SK-MEL-5 (cell line): ENCODE data around the gene ZNF655. TPM values are rescaled to one million over a fixed set of nuclear protein-coding genes. Genes with fewer than 3 reads are reported as not detected.
A peak's percentile ranks its signal among the peaks of the same experiment; 100 is the strongest.
"Not testable (repeated sequence)": the region's sequence is repeated elsewhere in the genome, so short reads cannot be mapped to it uniquely, and the experiment has no call there.

Experiments
- DNase-seq: peaks from one replicate; pipeline ENCODE4 v3.0.0-alpha.2; 2016; ENCODE audit warnings: low read depth, low spot score
- in situ Hi-C: cut with HindIII; loops from 2 replicates; pipeline ENCODE4 v1.10.0; 2016; ENCODE audit warnings: low sequenced_read_pairs, high pct_unique_total_duplicates, low pct_unique_long_range_greater_than_20kb
- polyA plus RNA-seq, 2 experiments: library from polyadenylated mRNA; depleted of rRNA; stranded (reverse); fragments of >200 nt; gene quantifications; 2 replicates each; pipeline ENCODE4 v1.2.3, GENCODE V29; 2015
- total RNA-seq: library from RNA; depleted of rRNA; stranded (reverse); fragments of >200 nt; shearing (Covaris generic); gene quantifications from 2 replicates; pipeline ENCODE4 v1.2.3, GENCODE V29; 2014; rRNA removed

The ZNF655 gene, protein sequence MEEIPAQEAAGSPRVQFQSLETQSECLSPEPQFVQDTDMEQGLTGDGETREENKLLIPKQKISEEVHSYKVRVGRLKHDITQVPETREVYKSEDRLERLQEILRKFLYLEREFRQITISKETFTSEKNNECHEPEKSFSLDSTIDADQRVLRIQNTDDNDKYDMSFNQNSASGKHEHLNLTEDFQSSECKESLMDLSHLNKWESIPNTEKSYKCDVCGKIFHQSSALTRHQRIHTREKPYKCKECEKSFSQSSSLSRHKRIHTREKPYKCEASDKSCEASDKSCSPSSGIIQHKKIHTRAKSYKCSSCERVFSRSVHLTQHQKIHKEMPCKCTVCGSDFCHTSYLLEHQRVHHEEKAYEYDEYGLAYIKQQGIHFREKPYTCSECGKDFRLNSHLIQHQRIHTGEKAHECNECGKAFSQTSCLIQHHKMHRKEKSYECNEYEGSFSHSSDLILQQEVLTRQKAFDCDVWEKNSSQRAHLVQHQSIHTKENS
- 105 and 110 TPM in 2 replicates for total RNA-seq
- polyA plus RNA-seq (2015; cell fraction: cytosol; rRNA removed) = 98.1 and 101 TPM in 2 replicates
- polyA plus RNA-seq (2015; cell fraction: nucleus; rRNA removed) = 410 and 448 TPM in 2 replicates

DNA sequence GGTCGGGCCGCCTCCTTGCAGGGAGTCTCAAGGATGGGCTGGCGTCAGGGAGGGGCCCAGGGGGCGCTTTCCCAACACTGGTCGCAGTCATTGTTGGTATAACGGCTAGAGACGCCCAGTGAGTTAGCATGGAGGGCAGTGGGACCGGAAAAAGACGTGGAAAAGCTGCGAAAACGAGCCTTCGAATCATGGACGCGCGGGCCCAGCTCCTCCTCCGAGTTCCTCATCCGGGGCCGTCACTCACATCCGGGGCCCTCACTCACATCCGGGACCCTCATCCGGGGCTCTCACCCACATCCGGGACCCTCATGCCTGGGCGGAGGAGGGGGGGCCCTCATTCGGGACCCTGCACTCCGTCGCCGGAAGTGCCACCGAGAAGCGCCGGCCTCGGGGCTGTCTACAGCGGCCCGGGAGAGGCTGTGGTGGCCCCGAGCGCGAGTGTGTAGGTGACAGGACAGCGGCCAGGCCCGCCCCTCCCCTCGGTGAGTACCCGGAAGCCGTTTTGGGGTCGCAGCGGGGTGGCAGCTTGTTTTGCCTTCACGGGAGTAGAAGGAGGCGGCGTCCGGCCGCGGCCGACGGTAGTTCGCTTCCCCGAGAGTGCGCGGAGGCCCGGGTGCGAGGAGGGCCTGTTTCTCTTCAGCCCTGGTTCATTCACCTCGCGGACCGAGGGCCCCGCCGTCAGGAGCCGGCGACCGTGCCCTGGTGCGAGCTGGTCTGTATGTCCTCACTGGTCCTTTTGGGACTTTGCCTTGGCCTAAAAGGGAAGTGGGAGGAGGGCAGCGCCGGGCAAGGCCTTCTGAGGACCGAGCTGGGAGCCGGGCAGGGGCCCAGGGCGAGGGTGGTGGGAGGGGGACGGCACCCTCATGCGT, at the start of gene ZNF655:
Gene ZNF655, plus strand, starts transcription at position 337 of the 869 bp plus-strand sequence. CDS start 1,918 bp downstream, outside the sequence.
- in situ Hi-C loops = no loop called here
- DNase-seq = peak; percentile 96

DNA sequence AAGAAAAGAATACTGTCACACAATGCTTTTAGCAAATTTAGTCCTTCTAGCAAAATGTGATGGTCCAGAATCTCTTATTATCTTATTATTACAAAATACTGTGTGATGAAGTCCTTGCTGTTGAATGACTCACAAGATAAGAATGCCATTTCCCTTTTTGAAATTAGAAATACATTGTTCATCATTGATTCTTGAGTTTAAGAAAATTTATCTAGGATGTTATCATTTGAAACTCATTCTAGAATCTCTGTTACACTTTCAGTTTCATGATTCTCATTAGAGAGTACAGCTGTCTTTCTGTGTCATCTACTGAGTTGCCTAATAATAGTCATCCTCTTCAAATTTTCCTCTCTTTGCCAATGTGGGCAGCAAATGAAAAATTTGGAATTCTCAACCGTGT, 44.4 kb upstream of the ZNF655 start:
- in situ Hi-C loops = no loop called here
- DNase-seq = no peak

DNA sequence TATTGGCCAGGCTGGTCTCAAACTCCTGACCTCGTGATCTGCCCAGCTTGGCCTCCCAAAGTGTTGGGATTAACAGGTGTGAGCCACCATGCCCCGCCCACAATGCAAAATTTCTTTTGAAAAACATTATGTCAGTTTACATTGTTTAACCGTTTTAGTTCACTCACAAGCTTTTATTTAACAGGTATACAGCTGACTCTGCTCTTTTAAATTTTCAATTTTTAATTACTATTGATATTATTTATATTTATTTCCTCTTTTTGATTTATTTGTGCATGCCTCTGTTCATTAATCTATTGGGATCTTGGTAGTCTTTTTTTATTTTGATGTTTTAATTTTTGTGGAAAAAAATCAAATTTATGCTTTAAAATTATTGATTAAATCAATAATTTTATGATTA, 37.0 kb upstream of the ZNF655 start:
- in situ Hi-C loops = no loop called here
- no peak for DNase-seq

DNA sequence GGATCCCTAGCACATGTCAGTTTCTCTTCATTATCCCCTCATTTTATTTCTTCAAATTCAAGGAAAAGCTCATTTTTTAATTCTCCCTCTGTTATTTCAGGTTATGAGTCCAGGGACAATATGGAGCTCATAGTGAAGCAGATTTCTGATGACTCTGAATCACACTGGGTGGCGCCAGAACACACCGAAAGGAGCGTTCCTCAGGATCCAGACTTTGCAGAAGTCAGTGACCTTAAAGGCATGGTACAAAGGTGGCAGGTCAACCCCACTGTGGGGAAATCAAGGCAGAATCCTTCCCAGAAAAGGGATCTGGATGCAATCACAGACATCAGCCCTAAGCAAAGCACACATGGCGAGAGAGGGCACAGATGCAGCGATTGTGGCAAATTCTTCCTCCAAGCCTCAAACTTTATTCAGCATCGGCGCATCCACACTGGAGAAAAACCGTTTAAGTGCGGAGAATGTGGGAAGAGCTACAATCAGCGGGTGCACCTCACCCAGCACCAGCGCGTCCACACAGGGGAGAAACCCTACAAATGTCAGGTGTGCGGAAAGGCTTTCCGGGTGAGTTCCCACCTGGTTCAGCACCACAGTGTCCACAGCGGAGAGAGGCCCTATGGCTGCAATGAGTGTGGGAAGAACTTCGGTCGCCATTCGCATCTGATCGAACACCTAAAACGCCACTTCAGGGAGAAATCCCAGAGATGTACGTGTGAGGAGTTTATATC, 32.6 kb upstream of the ZNF655 start:
- in situ Hi-C loops = no loop called here
- peak; percentile 47 for DNase-seq

DNA sequence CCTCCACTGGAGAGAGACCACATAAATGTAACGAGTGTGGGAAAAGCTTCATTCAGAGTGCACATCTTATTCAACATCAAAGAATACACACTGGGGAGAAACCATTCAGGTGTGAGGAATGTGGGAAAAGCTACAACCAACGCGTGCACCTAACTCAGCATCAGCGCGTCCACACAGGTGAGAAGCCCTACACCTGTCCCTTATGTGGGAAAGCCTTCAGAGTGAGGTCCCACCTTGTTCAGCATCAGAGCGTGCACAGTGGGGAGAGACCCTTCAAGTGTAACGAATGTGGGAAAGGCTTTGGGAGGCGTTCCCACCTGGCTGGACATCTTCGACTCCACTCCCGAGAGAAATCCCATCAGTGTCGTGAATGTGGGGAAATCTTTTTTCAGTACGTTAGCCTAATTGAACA, 27.1 kb upstream of the ZNF655 start:
- in situ Hi-C loops = no loop called here
- no peak for DNase-seq

DNA sequence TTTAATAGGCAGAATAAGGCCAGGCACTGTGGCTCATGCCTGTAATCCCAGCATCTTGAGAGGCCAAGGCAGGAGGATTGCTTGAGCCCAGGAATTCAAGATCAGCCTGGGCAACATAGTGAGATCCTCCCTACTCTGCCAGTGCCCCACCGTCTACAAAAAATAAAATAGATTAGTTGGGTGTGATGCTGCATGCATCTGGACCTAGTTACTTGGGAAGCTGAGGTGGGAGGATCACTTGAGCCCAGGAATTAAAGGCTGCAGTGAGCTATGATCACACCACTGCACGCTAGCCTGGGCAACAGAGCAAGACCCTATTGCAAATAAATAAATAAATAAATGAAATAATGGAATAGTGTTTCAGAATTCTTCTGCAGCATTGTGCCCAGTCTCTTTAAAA, 22.8 kb upstream of the ZNF655 start:
- no peak for DNase-seq
- in situ Hi-C loops = no loop called here

DNA sequence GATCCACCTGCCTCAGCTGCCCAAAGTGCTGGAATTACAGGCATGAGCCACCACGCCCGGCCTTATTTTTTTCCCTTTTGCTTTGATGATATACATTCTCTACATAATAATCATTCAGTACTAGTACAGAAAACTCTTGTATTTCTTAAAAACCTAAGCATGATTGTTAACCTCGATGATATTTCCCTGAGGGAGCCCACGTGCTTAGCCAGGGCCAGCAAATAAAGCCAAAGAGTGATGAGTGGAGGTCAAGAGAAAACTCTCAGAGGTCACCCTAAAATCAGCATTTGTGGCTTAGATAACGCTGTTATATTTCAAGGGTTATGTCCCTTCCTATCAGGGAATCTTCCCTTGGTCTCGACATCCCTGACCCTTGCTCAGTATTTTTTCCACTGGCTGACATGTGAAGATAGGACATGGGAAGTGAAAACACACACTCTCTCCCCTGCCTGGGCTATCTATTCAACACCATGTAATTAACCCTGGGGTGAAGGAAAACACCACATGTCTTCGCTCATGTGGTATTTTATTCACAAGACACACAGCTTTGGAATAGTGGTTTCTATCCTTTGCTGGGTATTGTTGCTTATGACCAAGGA, 19.1 kb upstream of the ZNF655 start:
- no peak for DNase-seq
- in situ Hi-C loops = no loop called here

DNA sequence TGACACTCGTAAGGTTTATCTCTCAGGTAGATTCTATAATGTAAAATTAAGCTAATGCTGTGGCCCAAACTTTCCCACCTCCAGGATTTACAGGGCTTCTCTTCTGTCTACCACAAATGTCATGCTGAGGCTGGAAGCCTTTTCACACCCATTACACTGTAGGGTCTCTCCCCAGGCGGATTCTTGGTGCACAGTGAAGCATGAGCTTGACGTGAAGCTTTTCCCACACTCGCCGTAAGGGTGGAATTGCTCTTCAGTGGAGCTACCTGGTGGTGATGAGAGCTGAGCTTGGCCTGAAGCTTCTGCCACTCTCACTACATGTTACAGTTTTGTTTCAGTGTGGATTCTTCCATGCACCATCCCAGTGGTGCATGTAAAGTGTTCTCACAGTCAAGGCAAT, 17.9 kb upstream of the ZNF655 start:
- no peak for DNase-seq
- in situ Hi-C loops = no loop called here

DNA sequence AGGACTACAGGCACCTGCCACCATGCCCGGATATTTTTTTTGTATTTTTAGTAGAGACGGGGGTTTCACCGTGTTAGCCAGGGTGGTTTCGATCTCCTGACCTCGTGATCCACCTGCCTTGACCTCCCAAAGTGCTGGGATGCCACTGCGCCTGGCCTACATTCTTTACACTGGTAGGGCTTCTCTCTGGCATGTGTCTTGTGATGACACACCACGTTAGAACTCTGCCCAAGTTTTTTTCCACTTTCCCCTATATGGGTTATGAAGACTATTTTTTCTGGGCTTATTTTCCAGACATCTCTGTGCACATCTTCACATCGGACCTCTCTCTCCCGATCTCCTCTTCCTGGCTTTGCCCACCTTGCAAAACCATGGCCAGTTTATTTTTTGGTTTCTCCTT, 17.2 kb upstream of the ZNF655 start:
- in situ Hi-C loops = no loop called here
- no peak for DNase-seq

DNA sequence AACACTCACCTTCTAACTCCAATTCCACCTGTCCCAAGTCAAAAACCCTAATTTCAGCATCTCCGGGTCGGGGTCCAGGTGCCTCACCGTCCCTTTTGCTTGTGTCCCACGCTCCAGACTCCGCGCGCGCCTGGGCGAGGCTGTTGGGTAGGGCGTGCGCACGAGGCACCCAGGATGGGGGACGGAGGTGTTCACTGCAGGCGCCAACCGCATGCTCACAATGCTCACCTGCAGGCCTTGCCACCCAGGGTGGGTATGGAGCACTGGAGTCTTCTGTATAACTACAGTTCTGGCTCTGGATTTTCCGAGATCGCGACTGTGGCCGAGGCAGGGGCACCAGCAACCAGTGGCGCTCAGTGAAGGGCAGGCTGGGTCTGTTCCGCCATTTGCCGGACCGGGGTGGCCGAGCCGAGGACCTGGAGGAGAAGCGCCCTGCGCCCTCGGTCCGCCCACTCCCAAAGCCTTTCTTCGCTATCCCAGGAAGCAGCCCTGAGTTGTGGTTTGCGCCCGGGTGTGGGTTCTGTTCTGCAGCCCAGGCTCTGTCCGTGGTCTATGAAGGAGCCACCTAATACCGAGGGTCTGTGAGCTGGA, 15.3 kb upstream of the ZNF655 start:
- in situ Hi-C loops = no loop called here
- no peak for DNase-seq

DNA sequence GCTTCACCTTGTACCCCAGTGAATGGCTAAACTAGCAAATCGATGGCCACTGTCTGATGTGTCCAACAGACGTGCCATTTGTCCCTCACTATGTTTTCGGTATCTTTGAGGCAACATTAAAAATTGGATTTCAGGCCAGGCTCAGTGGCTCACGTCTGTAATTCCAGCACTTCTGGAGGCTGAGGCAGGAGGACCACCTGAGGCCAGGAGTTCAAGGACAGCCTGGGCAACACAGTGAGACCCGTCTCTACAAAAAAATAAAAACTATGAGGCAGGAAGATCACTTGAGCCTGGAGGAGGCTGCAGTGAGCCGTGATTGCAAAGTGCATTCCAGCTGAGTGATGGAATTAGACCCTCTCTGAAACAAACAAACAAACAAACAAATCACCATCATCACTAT, 14.5 kb upstream of the ZNF655 start:
- in situ Hi-C loops = no loop called here
- no peak for DNase-seq

DNA sequence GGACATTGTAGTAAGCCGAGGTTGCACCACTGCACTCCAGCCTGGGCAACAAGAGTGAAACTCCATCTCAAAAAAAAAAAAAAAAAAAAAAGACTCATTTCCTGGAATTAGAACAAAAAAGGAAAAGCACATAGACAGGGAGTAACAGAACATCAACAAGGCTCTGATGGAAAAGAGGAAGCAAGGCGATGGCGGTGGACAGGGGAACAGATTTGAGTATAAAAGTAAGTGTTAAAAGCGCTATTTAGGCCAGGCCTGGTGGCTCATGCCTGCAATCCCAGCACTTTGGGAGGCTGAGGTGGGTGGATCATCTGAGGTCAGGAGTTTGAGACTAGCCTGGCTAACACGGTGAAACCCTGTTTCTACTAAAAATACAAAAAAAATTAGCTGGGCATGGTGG, 13.1 kb upstream of the ZNF655 start:
- DNase-seq, in situ Hi-C loops: not testable (repeated sequence)

DNA sequence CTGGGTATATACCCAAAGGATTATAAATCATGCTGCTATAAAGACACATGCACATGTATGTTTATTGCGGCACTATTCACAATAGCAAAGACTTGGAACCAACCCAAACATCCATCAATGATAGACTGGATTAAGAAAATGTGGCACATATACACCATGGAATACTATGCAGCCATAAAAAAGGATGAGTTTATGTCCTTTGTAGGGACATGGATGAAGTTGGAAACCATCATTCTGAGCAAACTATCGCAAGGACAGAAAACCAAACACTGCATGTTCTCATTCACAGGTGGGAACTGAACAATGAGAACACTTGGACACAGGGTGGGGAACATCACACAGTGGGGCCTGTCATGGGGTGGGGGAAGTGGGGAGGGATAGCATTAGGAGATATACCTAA, 8.9 kb upstream of the ZNF655 start:
- DNase-seq, in situ Hi-C loops: not testable (repeated sequence)

DNA sequence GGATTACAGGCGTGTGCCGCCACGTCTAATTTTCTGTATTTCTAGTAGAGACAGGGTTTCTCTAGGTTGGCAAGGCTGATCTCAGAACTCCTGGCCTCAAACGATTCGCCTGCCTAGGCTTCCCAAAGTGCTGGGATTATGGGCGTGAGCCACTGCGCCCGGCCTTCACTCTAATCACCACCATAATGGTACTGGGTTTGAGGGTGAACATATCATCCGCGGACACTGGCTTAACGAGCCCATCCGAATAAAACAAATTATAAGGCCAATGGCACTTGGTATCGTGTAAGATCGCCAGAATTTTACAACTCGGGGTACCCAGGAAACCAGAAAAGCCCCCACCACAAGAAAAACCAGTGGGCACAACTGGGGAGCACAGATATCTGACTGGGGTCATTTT, 7.1 kb upstream of the ZNF655 start:
- DNase-seq = no peak
- in situ Hi-C loops = no loop called here

DNA sequence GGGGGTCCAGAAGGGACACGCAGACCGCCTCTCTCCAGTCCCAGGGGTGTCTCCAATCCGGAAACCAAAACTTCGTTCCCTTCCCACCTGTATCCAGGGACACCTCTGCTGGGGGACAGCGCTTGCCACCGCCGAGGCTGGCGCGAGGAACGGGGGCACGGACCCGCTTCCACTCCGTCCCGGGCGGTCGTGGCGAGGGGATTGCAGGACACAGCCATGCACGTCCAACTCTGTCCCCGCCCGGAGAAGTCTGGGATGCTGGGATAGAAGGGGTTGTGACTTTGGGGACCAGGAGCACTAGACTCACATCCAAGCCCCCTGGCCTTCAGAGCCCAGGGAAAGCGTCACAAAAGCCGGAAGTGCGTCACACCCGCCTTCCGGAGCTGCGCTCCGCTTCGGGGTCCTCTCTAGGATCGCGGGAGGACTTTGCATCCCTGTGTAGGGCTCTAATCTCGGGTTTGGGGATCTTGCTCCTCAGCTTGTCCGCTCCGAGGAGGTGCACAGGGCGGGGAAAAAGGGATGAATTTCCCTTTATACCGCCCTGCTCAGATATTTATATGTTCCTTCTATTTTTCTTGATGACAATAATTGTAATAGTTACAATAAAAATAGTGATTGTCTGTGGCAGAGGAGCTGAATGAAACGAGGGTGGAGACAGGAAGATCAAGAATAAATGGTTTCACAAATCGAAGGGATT, 6.5 kb upstream of the ZNF655 start, which contains the start of gene FAM200A:
Gene FAM200A, minus strand, starts transcription at position 348 of the 697 bp plus-strand sequence. CDS start 3,707 bp downstream, outside the sequence.
- in situ Hi-C loops = no loop called here

DNA sequence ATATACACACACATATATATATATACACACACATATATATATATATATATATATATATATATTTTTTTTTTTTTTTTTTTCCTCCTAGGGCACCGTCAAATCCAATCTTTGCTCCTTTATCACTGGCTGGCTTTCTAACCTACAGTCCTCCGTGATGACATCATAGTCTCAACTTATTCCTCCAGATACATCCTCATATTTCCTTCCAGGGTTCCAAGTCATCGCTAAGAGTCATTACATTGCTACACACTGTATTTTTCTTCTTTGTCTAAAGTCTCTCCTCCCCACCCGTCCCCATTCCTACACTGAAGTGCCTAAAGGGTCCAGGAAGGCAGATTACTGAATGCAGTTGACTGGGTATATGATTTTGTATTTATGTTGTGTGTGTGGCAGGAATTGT, 5.4 kb upstream of the ZNF655 start:
- DNase-seq = no peak
- in situ Hi-C loops = no loop called here

More for the DNA sequence above, 6.5 kb upstream of the ZNF655 start, which contains the start of gene FAM200A:
- DNase-seq = peak; percentile 94
